Endodermal cell (in vitro differentiated cells): ENCODE data around the gene IRX2. TPM values are rescaled to one million over a fixed set of nuclear protein-coding genes. Genes with fewer than 3 reads are reported as not detected.

ENCODE experiments used
- DNase-seq: peaks from one replicate; pipeline ENCODE4 v3.0.0-alpha.2; 2017
- H3K27ac ChIP-seq: 2 replicates; pipeline ENCODE4 v1.5.1; 2013; ENCODE audit warnings: mild to moderate bottlenecking, low read depth, low read length, moderate library complexity
- H3K27me3 ChIP-seq: 2 replicates; pipeline ENCODE4 v1.6.1; 2013; ENCODE audit warnings: mild to moderate bottlenecking, low read length, moderate library complexity; ENCODE audit not compliant: insufficient read depth, control insufficient read depth, poor library complexity, severe bottlenecking
- H3K36me3 ChIP-seq: 2 replicates; pipeline ENCODE4 v1.7.0; 2013; ENCODE audit warnings: mild to moderate bottlenecking, low read length, moderate library complexity; ENCODE audit not compliant: control insufficient read depth, insufficient read depth
- H3K4me1 ChIP-seq: one replicate; pipeline ENCODE4 v1.7.0; 2013; ENCODE audit warnings: low read length; ENCODE audit not compliant: control insufficient read depth, insufficient read depth
- H3K4me3 ChIP-seq: 2 replicates; pipeline ENCODE4 v1.5.1; 2013; ENCODE audit warnings: mild to moderate bottlenecking, low read length, moderate library complexity
- H3K9ac ChIP-seq: 2 replicates; pipeline ENCODE4 v1.6.1; 2013; ENCODE audit warnings: mild to moderate bottlenecking, low read length, moderate library complexity; ENCODE audit not compliant: poor library complexity, severe bottlenecking; ENCODE audit errors: extremely low read depth
- H3K9me3 ChIP-seq: 2 replicates; pipeline ENCODE4 v1.6.1; 2013; ENCODE audit warnings: mild to moderate bottlenecking, low read length, moderate library complexity; ENCODE audit not compliant: control insufficient read depth
- H3K27ac Mint-ChIP-seq: 2 replicates; pipeline ENCODE4 v1.8.0; 2020; ENCODE audit warnings: mixed read lengths
- H3K27me3 Mint-ChIP-seq: 2 replicates; pipeline ENCODE4 v1.8.0; 2021; ENCODE audit warnings: mild to moderate bottlenecking, mixed read lengths; ENCODE audit not compliant: insufficient read depth
- H3K36me3 Mint-ChIP-seq: 2 replicates; pipeline ENCODE4 v1.8.0; 2020; ENCODE audit warnings: low read depth, mixed read lengths
- H3K4me1 Mint-ChIP-seq: 2 replicates; pipeline ENCODE4 v1.8.0; 2020; ENCODE audit warnings: mixed read lengths
- H3K4me3 Mint-ChIP-seq: 2 replicates; pipeline ENCODE4 v1.8.0; 2020; ENCODE audit warnings: mild to moderate bottlenecking, moderate library complexity, mixed read lengths
- H3K9me3 Mint-ChIP-seq: 2 replicates; pipeline ENCODE4 v1.8.0; 2020; ENCODE audit warnings: mild to moderate bottlenecking, mixed read lengths
- CTCF ChIP-seq: fragments of 200-600 bp; sonication (generic); conservative IDR thresholded peaks from 2 replicates; pipeline ENCODE4 v1.5.0; 2021; ENCODE audit warnings: antibody characterized with exemption, mild to moderate bottlenecking
- WGBS, 2 experiments: methylation state at CpG; one replicate each; pipeline versions ENCODE4 v1.1.5 to v1.1.7; 2013; ENCODE audit warnings: missing lambda C conversion rate in 2 of 2, mixed read lengths in 1 of 2; ENCODE audit not compliant: insufficient coverage in 1 of 2, insufficient read length in 1 of 2; 5-methylcytosine and 5-hydroxymethylcytosine counted together
- total RNA-seq, 2 donors: library from RNA; stranded (reverse); fragmentation: NEBNext Ultra II Directional in 1 of 2; extraction: Animal tissue kit (Norgen Biotek cat#: 25700) in 1 of 2; gene quantifications; 2 replicates in 1 of 2; 3 replicates in 1 of 2; pipeline ENCODE4 v1.2.1, GENCODE V29; 2021

IRX2 gene
- total RNA-seq, 2 donors from 2014 or later: 4.2 to 6.9 TPM

DNA sequence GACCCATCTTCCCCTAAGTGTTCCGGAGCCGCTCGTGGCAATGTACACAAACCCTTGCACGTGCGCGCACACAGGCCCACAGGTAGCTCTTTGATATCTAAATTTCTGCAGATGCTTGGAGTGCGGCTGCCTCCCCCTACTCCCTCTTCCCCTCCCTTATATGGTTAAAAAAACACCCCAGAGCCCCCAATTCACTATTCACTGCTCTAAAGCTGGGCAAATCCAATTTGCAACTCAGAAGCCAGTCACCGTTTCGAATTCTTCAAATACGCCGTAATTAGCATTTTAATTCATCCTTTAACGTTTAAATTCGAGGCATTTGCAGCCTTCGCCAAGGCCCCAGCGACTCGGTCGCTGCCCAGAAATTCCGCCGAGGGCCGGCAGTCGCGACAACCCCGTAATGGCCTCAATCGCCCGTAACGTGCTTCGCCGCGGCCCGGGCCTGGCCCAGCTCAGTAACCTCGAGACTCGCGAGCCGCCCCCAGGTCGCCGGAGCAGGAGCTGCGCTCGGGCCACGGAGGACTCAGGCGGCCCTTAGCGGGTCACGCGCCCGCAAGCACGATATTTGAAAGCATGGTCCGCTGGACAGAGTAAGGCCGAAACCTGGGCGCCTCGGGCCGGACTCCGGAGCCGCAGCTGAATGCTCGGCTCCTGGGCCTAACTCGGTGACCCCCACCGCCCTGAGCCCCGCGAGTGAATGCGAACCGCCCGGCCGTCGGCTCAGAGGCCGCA is 1.3 kb downstream of the IRX2 start:
- TF ChIP-seq CTCF: no peak
- DNase-seq: peak; percentile 64
- 3 to 5% methylated on average over 30 to 63 of the region's 63 CpGs for WGBS, 2 experiments
- Mint-ChIP-seq H3K27me3 (peaks cover 62% of the 10 kb centered on the region), H3K9me3 (peaks cover 8% of the 10 kb centered on the region), H3K27ac (no peak overlapping the region), H3K4me1 (peaks cover 17% of the 10 kb centered on the region), H3K36me3 (peaks cover 25% of the 10 kb centered on the region), H3K4me3 (peak overlapping the region; percentile 67)
- Histone ChIP-seq H3K36me3 (peaks cover 18% of the 10 kb centered on the region), H3K4me1 (peaks cover 4% of the 10 kb centered on the region), H3K27me3 (peaks cover 32% of the 10 kb centered on the region), H3K4me3 (peak overlapping the region; percentile 85), H3K9ac (peak overlapping the region; percentile 71), H3K27ac (no peak overlapping the region), H3K9me3 (no peaks in the 10 kb centered on the region)

DNA sequence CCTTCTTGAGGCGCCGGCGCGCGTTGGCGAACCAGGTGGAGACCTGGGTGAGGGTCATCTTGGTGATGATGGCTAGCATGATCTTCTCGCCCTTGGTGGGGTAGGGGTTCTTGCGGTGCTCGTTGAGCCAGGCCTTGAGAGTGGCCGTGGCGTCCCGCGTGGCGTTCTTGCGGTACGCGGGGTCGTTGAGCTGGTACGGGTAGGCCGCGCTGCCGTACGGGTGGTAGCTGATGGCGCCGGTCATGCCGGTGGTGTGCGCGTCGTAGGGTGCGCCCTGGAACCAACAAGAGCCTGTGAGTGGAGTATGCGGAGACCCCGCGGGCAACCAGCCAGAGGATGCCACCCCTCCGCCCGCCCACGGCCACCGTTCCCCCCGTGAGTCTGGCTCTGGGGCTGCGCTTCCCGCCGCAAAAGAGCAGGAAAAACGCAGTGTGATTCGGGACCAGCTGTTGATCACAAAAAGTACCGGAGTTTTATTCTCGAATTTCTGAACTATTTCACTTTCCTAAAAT is 1.9 kb downstream of the IRX2 start:
- Mint-ChIP-seq H3K27me3 (peaks cover 63% of the 10 kb centered on the region), H3K27ac (no peak overlapping the region), H3K4me3 (peak overlapping the region; percentile 67), H3K36me3 (peaks cover 26% of the 10 kb centered on the region), H3K4me1 (peaks cover 16% of the 10 kb centered on the region), H3K9me3 (peaks cover 8% of the 10 kb centered on the region)
- no peak for TF ChIP-seq CTCF
- Histone ChIP-seq H3K27ac (no peak overlapping the region), H3K27me3 (peaks cover 27% of the 10 kb centered on the region), H3K9me3 (no peaks in the 10 kb centered on the region), H3K36me3 (peaks cover 24% of the 10 kb centered on the region), H3K4me3 (peak overlapping the region; percentile 85), H3K4me1 (peaks cover 4% of the 10 kb centered on the region), H3K9ac (no peak overlapping the region)
- peak; percentile 51 for DNase-seq
- WGBS, 2 experiments: 71% methylated on average over 7 to 45 of the region's 45 CpGs

- peaks cover 27% of the 10 kb centered on the region for H3K27me3 ChIP-seq
- H3K27ac Mint-ChIP-seq: no peak overlapping the region
Observed at GRCh38 chr5:2748861-2749513, 2.5 kb downstream of the IRX2 start.

More at GRCh38 chr5:2748861-2749513, 2.5 kb downstream of the IRX2 start:
- Histone ChIP-seq H3K9ac (no peak overlapping the region), H3K4me1 (peaks cover 4% of the 10 kb centered on the region), H3K4me3 (no peak overlapping the region), H3K9me3 (no peaks in the 10 kb centered on the region), H3K36me3 (peaks cover 29% of the 10 kb centered on the region), H3K27ac (no peak overlapping the region)
- Mint-ChIP-seq H3K36me3 (peaks cover 28% of the 10 kb centered on the region), H3K4me1 (peaks cover 10% of the 10 kb centered on the region), H3K4me3 (peak overlapping the region; percentile 67), H3K9me3 (peaks cover 8% of the 10 kb centered on the region), H3K27me3 (peaks cover 63% of the 10 kb centered on the region)
- 91 to 95% methylated on average over 45 to 71 of the region's 71 CpGs for WGBS, 2 experiments
- DNase-seq: peak; percentile 52
- no peak for TF ChIP-seq CTCF
